ENCODE data around the gene ELP4. TPM values are rescaled to one million over a fixed set of nuclear protein-coding genes. Genes with fewer than 3 reads are reported as not detected.
"Not testable (repeated sequence)": the region's sequence is repeated elsewhere in the genome, so short reads cannot be mapped to it uniquely, and the experiment has no call there.

ELP4 gene
- total RNA-seq, 1 donor from 2014 or later: 12.6 TPM

GRCh38 chr11:31531293-31531692 is 21.7 kb downstream of the ELP4 start:
- DNase-seq (ENCODE audit: low spot score): no peak
- intact Hi-C loops (cut with DNase I): no loop called here

GRCh38 chr11:31535479-31535878 is 25.9 kb downstream of the ELP4 start:
- intact Hi-C loops (cut with DNase I): no loop called here

GRCh38 chr11:31542862-31543261 is 33.3 kb downstream of the ELP4 start:
- intact Hi-C loops (cut with DNase I): no loop called here
- no peak for DNase-seq (ENCODE audit: low spot score)

More at GRCh38 chr11:31535479-31535878, 25.9 kb downstream of the ELP4 start:
- DNase-seq (ENCODE audit: low spot score): no peak

GRCh38 chr11:31555938-31556337 is 46.4 kb downstream of the ELP4 start:
- intact Hi-C loops (cut with DNase I): no loop called here
- DNase-seq (ENCODE audit: low spot score): no peak

- intact Hi-C loops (cut with DNase I): no loop called here
- no peak for DNase-seq (ENCODE audit: low spot score)
These were observed 48.4 kb downstream of the ELP4 start for GRCh38 chr11:31558001-31558400.

- intact Hi-C loops (cut with DNase I): no loop called here
- no peak for DNase-seq (ENCODE audit: low spot score)
These were observed 51.4 kb downstream of the ELP4 start for GRCh38 chr11:31560842-31561476.

- intact Hi-C loops (cut with DNase I); DNase-seq (ENCODE audit: low spot score): not testable (repeated sequence)
These were observed 55.0 kb downstream of the ELP4 start for GRCh38 chr11:31564517-31564916.

- intact Hi-C loops (cut with DNase I): not testable (repeated sequence)
These were observed 64.6 kb downstream of the ELP4 start for GRCh38 chr11:31574133-31574532.

GRCh38 chr11:31575764-31576163 is 66.2 kb downstream of the ELP4 start:
- DNase-seq (ENCODE audit: low spot score); intact Hi-C loops (cut with DNase I): not testable (repeated sequence)

More at GRCh38 chr11:31574133-31574532, 64.6 kb downstream of the ELP4 start:
- DNase-seq (ENCODE audit: low spot score): not testable (repeated sequence)

- intact Hi-C loops (cut with DNase I); DNase-seq (ENCODE audit: low spot score): not testable (repeated sequence)
These were observed 69.8 kb downstream of the ELP4 start for GRCh38 chr11:31579412-31579811.

- intact Hi-C loops (cut with DNase I): no loop called here
- no peak for DNase-seq (ENCODE audit: low spot score)
These were observed 73.1 kb downstream of the ELP4 start for GRCh38 chr11:31582697-31583096.

- DNase-seq (ENCODE audit: low spot score): no peak
- intact Hi-C loops (cut with DNase I): no loop called here
These were observed 88.9 kb downstream of the ELP4 start for GRCh38 chr11:31598454-31598853.

- intact Hi-C loops (cut with DNase I): no loop called here
- no peak for DNase-seq (ENCODE audit: low spot score)
These were observed 92.2 kb downstream of the ELP4 start for GRCh38 chr11:31601635-31602282.

- intact Hi-C loops (cut with DNase I): no loop called here
These were observed 97.3 kb downstream of the ELP4 start for GRCh38 chr11:31606893-31607292.

GRCh38 chr11:31607914-31608313 is 98.3 kb downstream of the ELP4 start:
- DNase-seq (ENCODE audit: low spot score): no peak
- intact Hi-C loops (cut with DNase I): no loop called here

More at GRCh38 chr11:31606893-31607292, 97.3 kb downstream of the ELP4 start:
- DNase-seq (ENCODE audit: low spot score): no peak

- no peak for DNase-seq (ENCODE audit: low spot score)
- intact Hi-C loops (cut with DNase I): no loop called here
These were observed 99.4 kb downstream of the ELP4 start for GRCh38 chr11:31608995-31609394.

GRCh38 chr11:31610544-31610943 is 101.0 kb downstream of the ELP4 start:
- DNase-seq (ENCODE audit: low spot score): no peak
- intact Hi-C loops (cut with DNase I): no loop called here

- DNase-seq (ENCODE audit: low spot score): no peak
- intact Hi-C loops (cut with DNase I): no loop called here
These were observed 107.7 kb downstream of the ELP4 start for GRCh38 chr11:31617246-31617645.

- intact Hi-C loops (cut with DNase I): no loop called here
- DNase-seq (ENCODE audit: low spot score): no peak
These were observed 110.4 kb downstream of the ELP4 start for GRCh38 chr11:31619980-31620379.

GRCh38 chr11:31620434-31620833 is 110.9 kb downstream of the ELP4 start:
- intact Hi-C loops (cut with DNase I): no loop called here
- DNase-seq (ENCODE audit: low spot score): no peak

GRCh38 chr11:31625868-31626267 is 116.3 kb downstream of the ELP4 start:
- intact Hi-C loops (cut with DNase I): no loop called here
- DNase-seq (ENCODE audit: low spot score): no peak

All from cardiac septum (tissue), 1 donor.